ENCODE results near the gene NRAS. TPM values are rescaled to one million over a fixed set of nuclear protein-coding genes. Genes with fewer than 3 reads are reported as not detected.

The NRAS gene
- total and polyA plus RNA-seq, 9 of the 15 experiments (the other 6 are each of a cell fraction or from before 2014, with no cell fraction given) = 40.7 to 94.5 (median 75.4) TPM

DNA sequence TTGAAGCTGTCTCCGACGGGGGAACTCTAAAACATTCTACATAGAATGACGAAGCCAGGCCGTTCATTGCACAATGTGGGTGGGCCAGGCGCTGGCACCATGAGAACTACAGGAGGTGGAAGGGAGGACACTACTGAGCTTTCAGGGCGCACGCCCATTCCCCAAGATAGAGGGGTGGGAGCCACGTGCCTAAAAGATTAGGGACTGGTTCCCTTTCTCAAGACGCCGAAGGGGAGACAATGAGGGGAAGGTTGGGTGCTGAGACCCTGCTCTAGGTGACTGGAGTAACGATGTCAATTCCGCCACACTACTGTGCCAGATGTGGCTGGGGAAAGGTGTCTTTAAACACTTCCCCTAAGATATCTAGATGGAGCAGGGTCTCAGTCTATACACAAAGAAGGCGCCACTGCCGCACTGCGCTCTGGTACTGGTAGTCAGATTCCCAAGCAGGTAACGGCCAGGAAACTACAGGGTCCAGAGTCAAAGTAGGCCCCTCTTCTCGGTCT lies 40.4 kb upstream of the NRAS start (continued):
- TF ChIP-seq POLR2B (IDR thresholded peaks at IDR 0.05; ENCODE audit: low read depth, partially characterized antibody) = no peak
- TF ChIP-seq, protein P1, sequence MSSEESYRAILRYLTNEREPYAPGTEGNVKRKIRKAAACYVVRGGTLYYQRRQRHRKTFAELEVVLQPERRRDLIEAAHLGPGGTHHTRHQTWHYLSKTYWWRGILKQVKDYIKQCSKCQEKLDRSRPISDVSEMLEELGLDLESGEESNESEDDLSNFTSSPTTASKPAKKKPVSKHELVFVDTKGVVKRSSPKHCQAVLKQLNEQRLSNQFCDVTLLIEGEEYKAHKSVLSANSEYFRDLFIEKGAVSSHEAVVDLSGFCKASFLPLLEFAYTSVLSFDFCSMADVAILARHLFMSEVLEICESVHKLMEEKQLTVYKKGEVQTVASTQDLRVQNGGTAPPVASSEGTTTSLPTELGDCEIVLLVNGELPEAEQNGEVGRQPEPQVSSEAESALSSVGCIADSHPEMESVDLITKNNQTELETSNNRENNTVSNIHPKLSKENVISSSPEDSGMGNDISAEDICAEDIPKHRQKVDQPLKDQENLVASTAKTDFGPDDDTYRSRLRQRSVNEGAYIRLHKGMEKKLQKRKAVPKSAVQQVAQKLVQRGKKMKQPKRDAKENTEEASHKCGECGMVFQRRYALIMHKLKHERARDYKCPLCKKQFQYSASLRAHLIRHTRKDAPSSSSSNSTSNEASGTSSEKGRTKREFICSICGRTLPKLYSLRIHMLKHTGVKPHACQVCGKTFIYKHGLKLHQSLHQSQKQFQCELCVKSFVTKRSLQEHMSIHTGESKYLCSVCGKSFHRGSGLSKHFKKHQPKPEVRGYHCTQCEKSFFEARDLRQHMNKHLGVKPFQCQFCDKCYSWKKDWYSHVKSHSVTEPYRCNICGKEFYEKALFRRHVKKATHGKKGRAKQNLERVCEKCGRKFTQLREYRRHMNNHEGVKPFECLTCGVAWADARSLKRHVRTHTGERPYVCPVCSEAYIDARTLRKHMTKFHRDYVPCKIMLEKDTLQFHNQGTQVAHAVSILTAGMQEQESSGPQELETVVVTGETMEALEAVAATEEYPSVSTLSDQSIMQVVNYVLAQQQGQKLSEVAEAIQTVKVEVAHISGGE (CRISPR knock-in tag; IDR thresholded peaks at IDR 0.05) = peak in 1 of 3 experiments; percentile 10; a peak in 1 of 6 replicates
- no peak for TF ChIP-seq HCFC1 (IDR thresholded peaks at IDR 0.05; ENCODE audit: low read depth, low read length)
- no peak for TF ChIP-seq GTF2E2 (tag; IDR thresholded peaks at IDR 0.05)
- no peak for TF ChIP-seq CHD2 (IDR thresholded peaks at IDR 0.05; ENCODE audit: low read depth, low read length)
- peak; percentile 59; the same call in 1 of the 2 replicates for TF ChIP-seq ZBTB1 (CRISPR knock-in tag; IDR thresholded peaks at IDR 0.05; ENCODE audit: borderline replicate concordance, low read depth)
- TF ChIP-seq CAMTA2 (CRISPR knock-in tag; conservative IDR thresholded peaks at IDR 0.05) = 0 out of 2 replicates have a peak, but pooled peaks have one; percentile 14
- peak; percentile 83; the same call in 1 of the 2 replicates for TF ChIP-seq CEBPG (CRISPR knock-in tag; IDR thresholded peaks at IDR 0.05)
- peak; percentile 74 to 88 for TF ChIP-seq CEBPG (tag; conservative IDR thresholded peaks at IDR 0.05 in 1 of 2, IDR thresholded peaks at IDR 0.05 in 1 of 2)
- no peak for TF ChIP-seq ATF1 (CRISPR knock-in tag; IDR thresholded peaks at IDR 0.05)
- TF ChIP-seq ATF1 (tag; IDR thresholded peaks at IDR 0.05) = no peak
- no peak for TF ChIP-seq ZBTB8A (IDR thresholded peaks at IDR 0.05; ENCODE audit: partially characterized antibody)
- 0 out of 2 replicates have a peak, but pooled peaks have one; percentile 4 for TF ChIP-seq ZNF431 (CRISPR knock-in tag; IDR thresholded peaks at IDR 0.05)
- no peak for TF ChIP-seq RUNX1 (IDR thresholded peaks at IDR 0.05; ENCODE audit: low read depth)
- TF ChIP-seq MIER1 (IDR thresholded peaks at IDR 0.05; ENCODE audit: low read depth) = no peak
- TF ChIP-seq, protein P2, sequence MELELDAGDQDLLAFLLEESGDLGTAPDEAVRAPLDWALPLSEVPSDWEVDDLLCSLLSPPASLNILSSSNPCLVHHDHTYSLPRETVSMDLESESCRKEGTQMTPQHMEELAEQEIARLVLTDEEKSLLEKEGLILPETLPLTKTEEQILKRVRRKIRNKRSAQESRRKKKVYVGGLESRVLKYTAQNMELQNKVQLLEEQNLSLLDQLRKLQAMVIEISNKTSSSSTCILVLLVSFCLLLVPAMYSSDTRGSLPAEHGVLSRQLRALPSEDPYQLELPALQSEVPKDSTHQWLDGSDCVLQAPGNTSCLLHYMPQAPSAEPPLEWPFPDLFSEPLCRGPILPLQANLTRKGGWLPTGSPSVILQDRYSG (tag; conservative IDR thresholded peaks at IDR 0.05; ENCODE audit: low read depth) = no peak
- TF ChIP-seq BACH1 (tag; IDR thresholded peaks at IDR 0.05) = peak; percentile 27; the same call in 1 of the 2 replicates
- TF ChIP-seq, protein P3, sequence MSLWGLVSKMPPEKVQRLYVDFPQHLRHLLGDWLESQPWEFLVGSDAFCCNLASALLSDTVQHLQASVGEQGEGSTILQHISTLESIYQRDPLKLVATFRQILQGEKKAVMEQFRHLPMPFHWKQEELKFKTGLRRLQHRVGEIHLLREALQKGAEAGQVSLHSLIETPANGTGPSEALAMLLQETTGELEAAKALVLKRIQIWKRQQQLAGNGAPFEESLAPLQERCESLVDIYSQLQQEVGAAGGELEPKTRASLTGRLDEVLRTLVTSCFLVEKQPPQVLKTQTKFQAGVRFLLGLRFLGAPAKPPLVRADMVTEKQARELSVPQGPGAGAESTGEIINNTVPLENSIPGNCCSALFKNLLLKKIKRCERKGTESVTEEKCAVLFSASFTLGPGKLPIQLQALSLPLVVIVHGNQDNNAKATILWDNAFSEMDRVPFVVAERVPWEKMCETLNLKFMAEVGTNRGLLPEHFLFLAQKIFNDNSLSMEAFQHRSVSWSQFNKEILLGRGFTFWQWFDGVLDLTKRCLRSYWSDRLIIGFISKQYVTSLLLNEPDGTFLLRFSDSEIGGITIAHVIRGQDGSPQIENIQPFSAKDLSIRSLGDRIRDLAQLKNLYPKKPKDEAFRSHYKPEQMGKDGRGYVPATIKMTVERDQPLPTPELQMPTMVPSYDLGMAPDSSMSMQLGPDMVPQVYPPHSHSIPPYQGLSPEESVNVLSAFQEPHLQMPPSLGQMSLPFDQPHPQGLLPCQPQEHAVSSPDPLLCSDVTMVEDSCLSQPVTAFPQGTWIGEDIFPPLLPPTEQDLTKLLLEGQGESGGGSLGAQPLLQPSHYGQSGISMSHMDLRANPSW (CRISPR knock-in tag; IDR thresholded peaks at IDR 0.05) = peak; percentile 11; the same call in 1 of the 2 replicates
- TF ChIP-seq ZFP30 (CRISPR knock-in tag; IDR thresholded peaks at IDR 0.05; ENCODE audit: borderline replicate concordance) = no peak
- TF ChIP-seq, protein P4, sequence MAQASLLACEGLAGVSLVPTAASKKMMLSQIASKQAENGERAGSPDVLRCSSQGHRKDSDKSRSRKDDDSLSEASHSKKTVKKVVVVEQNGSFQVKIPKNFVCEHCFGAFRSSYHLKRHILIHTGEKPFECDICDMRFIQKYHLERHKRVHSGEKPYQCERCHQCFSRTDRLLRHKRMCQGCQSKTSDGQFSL (CRISPR knock-in tag; IDR thresholded peaks at IDR 0.05) = no peak
- TF ChIP-seq, protein P4 (tag; IDR thresholded peaks at IDR 0.05) = no peak
